Choroid plexus epithelial cell (primary cell): ENCODE data around the gene SMYD5.

ENCODE experiments used
- DNase-seq: peaks from one replicate; pipeline ENCODE4 v3.0.0-alpha.2; 2010; ENCODE audit warnings: low read depth
- H3K4me3 ChIP-seq: 2 replicates; pipeline ENCODE4 v1.5.1; 2011; ENCODE audit warnings: low read depth, mild to moderate bottlenecking, control low read depth, low read length, moderate library complexity
- CTCF ChIP-seq: conservative IDR thresholded peaks from 2 replicates; pipeline ENCODE4 v1.5.1; 2011; ENCODE audit warnings: low read depth, mild to moderate bottlenecking, control low read depth, inconsistent platforms, low read length, moderate library complexity

Gene SMYD5

DNA sequence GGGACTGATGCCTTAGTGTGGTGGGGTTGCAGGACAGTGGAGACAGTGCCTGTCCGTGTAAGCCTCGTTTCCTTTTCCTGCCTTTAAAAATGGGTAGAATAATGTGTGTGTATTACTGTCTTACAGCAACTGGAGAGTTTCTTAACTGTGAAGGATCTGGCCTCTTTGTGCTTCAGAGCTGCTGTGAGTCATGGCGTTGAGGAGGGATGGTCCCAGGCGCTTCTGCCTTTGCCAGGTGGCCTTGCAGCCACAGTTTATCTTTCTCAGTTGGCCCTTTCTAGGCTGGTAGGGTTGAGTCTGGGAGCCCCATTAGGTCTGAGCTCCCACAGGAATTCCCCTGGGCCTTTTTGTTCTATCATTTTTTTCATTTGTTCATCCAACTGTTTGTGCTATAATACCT lies 9.8 kb downstream of the SMYD5 start:
- H3K4me3 ChIP-seq, result no peak overlapping the region
- no peak for DNase-seq
- no peak for TF ChIP-seq CTCF

GRCh38 chr2:73225513-73226360 lies 11.7 kb downstream of the SMYD5 start:
- no peak for TF ChIP-seq CTCF
- no peak overlapping the region for H3K4me3 ChIP-seq
- no peak for DNase-seq

- H3K4me3 ChIP-seq, result no peak overlapping the region
- TF ChIP-seq CTCF, result no peak
- DNase-seq, result no peak
These were observed 13.0 kb downstream of the SMYD5 start for GRCh38 chr2:73227086-73227485.

DNA sequence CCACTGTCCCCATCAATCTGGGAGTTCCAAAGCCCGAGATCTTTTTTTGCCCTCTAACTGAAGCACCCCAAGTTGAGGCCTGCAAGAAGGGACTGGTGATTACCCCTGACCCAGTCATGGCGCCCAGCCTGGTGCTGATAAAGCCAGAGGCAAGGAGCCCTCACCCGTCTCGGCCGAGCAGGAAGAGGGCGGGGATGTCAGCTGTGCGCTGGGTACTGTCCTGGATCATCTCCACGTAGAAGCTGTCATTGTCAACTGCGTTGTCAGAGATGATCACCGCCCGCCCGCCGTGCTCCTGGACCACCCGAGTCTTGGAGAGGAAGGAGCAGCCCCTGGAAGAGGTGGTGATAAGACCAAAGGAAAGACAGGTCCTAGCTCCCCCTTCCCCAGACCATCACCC lies 14.6 kb downstream of the SMYD5 start:
- no peak for TF ChIP-seq CTCF
- no peak for DNase-seq
- H3K4me3 ChIP-seq, result no peak overlapping the region

DNA sequence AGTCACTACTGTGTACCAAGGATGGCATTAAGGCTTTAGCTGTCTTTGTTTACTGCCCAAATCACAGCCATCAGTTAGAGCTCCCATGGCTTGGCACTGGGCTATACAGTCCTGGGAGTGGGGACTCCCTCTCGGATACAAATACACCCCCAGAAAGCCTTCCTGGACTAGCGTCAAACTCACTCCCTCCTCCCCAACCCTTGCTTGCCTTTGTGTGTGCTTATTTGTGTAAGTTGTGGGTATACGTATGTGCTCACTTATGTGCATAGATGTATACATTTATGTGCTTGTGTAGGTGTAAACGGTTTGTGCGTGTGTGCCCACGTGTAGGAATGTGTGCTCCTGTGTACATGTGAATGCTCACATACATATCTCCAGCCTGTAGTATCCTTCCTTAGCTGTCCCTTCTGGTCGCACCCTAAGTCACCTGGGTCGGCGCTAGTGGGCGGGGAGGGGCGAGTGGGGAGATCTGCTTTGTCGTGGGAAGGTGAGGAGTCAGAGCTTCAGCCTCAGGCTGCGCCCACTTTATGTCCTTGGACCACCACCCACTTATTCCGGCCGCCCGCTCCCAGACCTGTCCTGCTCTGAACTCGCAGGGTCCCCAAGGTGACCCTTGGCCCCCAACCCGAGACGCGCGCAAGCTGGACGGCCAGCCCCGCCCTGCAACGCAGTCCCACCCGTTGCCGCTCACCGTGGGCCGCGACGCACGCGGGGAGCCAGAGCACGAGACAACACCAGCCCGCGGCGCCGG lies 18.5 kb downstream of the SMYD5 start:
- no peak for TF ChIP-seq CTCF
- H3K4me3 ChIP-seq, result peak overlapping the region; percentile 90
- no peak for DNase-seq

DNA sequence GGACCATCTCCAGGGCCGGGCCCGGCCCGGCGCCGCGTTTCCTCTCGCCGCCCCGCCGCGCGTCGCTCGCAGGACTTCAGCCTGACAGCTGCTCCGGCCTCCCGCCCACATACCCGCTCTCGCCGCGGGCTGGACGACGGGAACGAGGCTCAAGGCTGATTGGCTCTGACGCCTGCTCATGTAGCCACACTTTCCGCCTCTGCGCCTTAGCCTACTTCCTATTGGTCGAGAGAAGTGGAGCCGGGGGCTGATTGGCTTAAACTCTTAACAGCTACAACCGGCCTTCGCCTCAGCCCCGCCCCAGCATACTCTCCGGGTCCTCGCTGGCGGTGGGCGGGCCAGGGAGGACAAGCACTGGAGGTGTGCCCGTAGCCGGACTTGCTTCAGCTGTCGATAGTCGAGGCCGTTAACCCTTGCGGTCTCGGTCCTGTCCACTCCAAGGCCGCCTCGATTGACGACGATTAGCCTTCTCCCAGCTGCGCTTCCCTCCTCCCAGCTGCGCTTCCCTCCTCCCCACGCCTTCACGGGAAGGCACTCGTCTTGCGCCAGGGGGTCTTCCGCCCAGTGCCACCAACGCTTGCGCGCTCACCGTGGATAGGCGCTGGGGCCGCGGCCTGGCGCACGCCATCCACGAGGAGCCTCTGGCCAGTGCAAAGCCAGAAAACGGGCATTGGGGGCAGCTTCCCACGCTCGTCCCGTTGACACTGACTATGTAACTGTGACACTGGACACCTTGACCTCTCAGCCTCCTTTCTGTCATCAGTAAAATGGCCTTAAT lies 19.3 kb downstream of the SMYD5 start, which contains the start of gene PRADC1:
PRADC1 (minus strand) TSS at position 86 of the 778 bp plus-strand sequence; CDS start at position 7, 79 bp downstream.
- peak; percentile 100 for DNase-seq
- H3K4me3 ChIP-seq, result peak within 1 kb of the TSS; percentile 96
- no peak for TF ChIP-seq CTCF
